Calu3 (cell line): ENCODE results near the gene PIM2. TPM values are rescaled to one million over a fixed set of nuclear protein-coding genes. Genes with fewer than 3 reads are reported as not detected.

Source experiments
- Bru-seq: library from RNA; stranded (reverse); fragments of 400-500 nt; gene quantifications from one replicate; lab custom pipeline; 2021; lab: Mats Ljungman, UMichigan
- BruChase-seq, 2 experiments: library from RNA; stranded (reverse); fragments of 400-500 nt; gene quantifications; one replicate each; lab custom pipeline; 2021; lab: Mats Ljungman, UMichigan
- BruUV-seq: library from RNA; stranded (reverse); fragments of 400-500 nt; replicated peaks from 2 replicates; lab custom pipeline; 2021; lab: Mats Ljungman, UMichigan
- CTCF ChIA-PET: fragments of 300-600 bp; sonication (Branson Sonifier 250); formaldehyde crosslinking; loops from one replicate; lab custom pipeline; 2022; ENCODE audit warnings: antibody characterized with exemption; lab: Charles Lee
- DNase-seq: peaks from one replicate; pipeline ENCODE4 v3.0.0; 2022
- H3K27ac Mint-ChIP-seq: one replicate; pipeline ENCODE4 v1.8.0; 2022; ENCODE audit warnings: mixed read lengths; ENCODE audit not compliant: unreplicated experiment
- H3K27me3 Mint-ChIP-seq: one replicate; pipeline ENCODE4 v1.8.0; 2022; ENCODE audit warnings: mixed read lengths; ENCODE audit not compliant: unreplicated experiment
- H3K36me3 Mint-ChIP-seq: one replicate; pipeline ENCODE4 v1.8.0; 2022; ENCODE audit warnings: mild to moderate bottlenecking, moderate library complexity, mixed read lengths; ENCODE audit not compliant: insufficient read depth, unreplicated experiment
- H3K4me1 Mint-ChIP-seq: one replicate; pipeline ENCODE4 v1.8.0; 2022; ENCODE audit warnings: mild to moderate bottlenecking, low read depth, mixed read lengths; ENCODE audit not compliant: unreplicated experiment
- H3K4me3 Mint-ChIP-seq: one replicate; pipeline ENCODE4 v1.8.0; 2022; ENCODE audit warnings: mild to moderate bottlenecking, low read depth, moderate library complexity, mixed read lengths; ENCODE audit not compliant: unreplicated experiment
- H3K9me3 Mint-ChIP-seq: one replicate; pipeline ENCODE4 v1.8.0; 2022; ENCODE audit warnings: low read depth, mixed read lengths; ENCODE audit not compliant: unreplicated experiment
- CTCF ChIP-seq: fragments of 200-600 bp; IDR thresholded peaks from one replicate; pipeline ENCODE4 v1.8.0; 2022; ENCODE audit warnings: antibody characterized with exemption; ENCODE audit not compliant: unreplicated experiment
- intact Hi-C: fragments of 100-400 bp; cut with micrococcal nuclease; formaldehyde crosslinking; loops from one replicate; pipeline ENCODE4 v1.10.0; 2022; ENCODE audit not compliant: unreplicated experiment
- long read RNA-seq: library from polyadenylated mRNA; stranded (forward); transcript quantifications from one replicate; pipeline ENCODE4 v2.0.0, GENCODE V29; 2022
- total RNA-seq: library from RNA; stranded (reverse); gene quantifications from 2 replicates; pipeline ENCODE4 v1.2.3, GENCODE V29; 2022

PIM2 gene
- total RNA-seq = 12.8 and 13.9 TPM in 2 replicates
- Bru-seq, nascent RNA = percentile 65 among the genes with signal in this experiment
- percentile 52 among the genes with signal in this experiment for BruChase-seq, experiment 1, labeled RNA remaining after a 6-hour chase
- percentile 68 among the genes with signal in this experiment for BruChase-seq, experiment 2, labeled RNA remaining after a 2-hour chase
- long read RNA-seq, transcript PIM2-201 (6 exons, 2,075 nt) = major isoform, 6 of 8 reads
- long read RNA-seq, partial matches to known transcripts = 0 of 8 reads
- long read RNA-seq, other reads (novel, unspliced or antisense) = 2 of 8 reads

DNA sequence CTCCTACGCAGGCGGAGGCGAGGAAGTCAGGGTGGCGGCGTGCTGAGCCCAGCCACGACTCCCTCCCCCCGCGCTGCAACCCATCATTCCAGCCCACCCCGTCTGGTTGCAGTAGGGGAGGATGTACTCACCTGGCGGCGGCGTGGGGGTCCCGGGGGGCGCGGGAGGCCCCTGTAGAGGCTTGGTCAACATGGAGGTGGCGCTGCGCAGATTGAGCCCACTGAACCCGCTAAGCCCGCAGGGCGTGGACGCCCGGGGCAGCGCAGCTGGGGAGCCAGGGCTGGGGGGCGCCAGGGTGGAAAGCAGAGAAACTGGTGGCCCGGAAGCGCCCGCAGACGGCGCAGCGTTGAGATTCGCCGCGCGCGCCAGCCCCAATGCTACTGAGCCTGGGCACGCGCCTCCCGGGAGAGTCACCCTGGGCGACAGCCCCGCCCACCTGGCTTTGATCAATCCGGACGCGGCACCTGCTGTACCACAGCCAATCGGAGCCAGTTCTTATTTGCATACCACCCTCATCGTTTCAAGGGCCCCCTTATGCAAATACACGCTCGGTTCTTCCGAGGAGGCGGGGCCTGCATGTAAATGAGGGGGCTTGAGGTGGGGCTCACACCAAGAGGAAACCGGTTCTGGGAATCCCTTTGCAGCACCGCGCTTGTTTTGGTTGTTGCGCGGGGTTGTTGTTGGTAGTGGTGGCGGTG is at the start of gene PIM2:
Gene PIM2 (minus strand): TSS at position 382 of the 698 bp plus-strand sequence. CDS start 190 bp downstream, at position 192.
- intact Hi-C loops = loop anchor here (2.0 to 10.0 kb wide), 3 partner anchors 54 to 122 kb away; partner anchors contain the start of gene HDAC6
- BruUV-seq = no TSS peak
- CTCF ChIA-PET = no interaction called here

DNA sequence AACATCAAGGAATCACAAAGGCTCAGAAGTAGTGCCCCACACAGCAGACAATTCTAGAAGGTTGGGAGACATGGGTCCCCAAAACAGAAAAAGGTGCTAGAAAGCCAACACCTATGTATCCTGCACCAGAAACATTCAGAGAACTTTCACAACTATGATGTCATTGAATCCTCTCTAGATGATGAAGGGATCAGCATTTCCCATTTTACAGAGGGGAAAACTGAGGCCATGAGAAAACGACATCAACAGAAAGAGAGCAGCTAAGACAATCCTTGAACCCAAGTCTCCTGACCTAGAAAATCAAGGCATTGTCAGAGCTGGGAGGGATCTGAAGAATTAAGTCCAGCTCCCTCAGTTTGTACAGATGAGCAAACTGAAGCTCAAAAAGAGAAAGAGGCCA is 49.6 kb upstream of the PIM2 start:
- no peak for TF ChIP-seq CTCF
- no TSS peak for BruUV-seq
- H3K4me3 Mint-ChIP-seq = no peak overlapping the region
- no peak for DNase-seq
- H3K36me3 Mint-ChIP-seq = peaks cover 31% of the 10 kb centered on the region
- H3K27ac Mint-ChIP-seq = no peak overlapping the region
- CTCF ChIA-PET = interaction anchor here (1.8 kb wide), 1 partner anchor 10 kb away, joined by 7 read pairs; no protein-coding TSS in a partner anchor
- H3K27me3 Mint-ChIP-seq = no peaks in the 10 kb centered on the region
- intact Hi-C loops = no loop called here
- no peaks in the 10 kb centered on the region for H3K9me3 Mint-ChIP-seq
- peaks cover 18% of the 10 kb centered on the region for H3K4me1 Mint-ChIP-seq

More for the DNA sequence above, at the start of gene PIM2:
- TF ChIP-seq CTCF = no peak
- no peaks in the 10 kb centered on the region for H3K27me3 Mint-ChIP-seq
- H3K4me1 Mint-ChIP-seq = peaks cover 17% of the 10 kb centered on the region
- H3K4me3 Mint-ChIP-seq = peak within 1 kb of the TSS; percentile 97
- H3K27ac Mint-ChIP-seq = peak within 1 kb of the TSS; percentile 90
- DNase-seq = peak; percentile 95
- peaks cover 39% of the 10 kb centered on the region for H3K36me3 Mint-ChIP-seq
- no peaks in the 10 kb centered on the region for H3K9me3 Mint-ChIP-seq

DNA sequence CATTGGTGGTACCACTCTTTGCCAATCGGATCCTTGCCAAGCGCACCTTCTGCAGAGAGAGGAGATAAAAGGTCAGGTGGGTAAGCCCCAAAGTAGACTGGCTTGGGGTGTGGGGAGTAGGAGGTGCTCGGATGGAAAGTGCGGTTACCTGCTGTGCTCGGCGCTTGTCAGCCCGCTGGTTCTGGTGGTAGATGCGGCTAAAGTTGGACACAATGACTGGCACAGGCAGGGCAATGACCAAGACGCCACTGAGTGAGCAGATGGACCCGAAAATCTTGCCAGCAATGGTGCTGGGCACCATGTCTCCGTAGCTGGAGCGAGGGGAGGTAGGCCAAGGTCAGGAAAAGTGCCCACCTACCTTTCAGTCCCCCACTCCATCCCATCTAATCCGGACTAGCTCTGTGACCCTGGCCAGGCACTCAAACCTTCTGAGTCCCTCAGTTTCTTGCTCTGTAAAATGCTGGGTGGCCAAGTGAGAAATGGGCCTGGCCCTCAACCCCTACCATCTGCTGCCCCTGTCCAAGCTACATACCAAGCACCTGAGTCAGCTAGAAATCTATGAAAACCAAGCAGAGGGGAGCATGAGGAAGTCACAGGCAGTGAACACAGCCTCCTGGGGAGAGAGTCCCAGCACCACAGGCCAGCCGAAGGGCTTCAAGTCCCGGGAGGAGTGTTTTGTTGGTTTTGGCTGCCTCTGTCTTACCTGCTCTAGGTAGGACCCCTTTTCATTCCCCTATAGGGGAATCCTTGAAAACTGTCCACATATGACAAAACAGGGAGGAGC is 48.2 kb upstream of the PIM2 start:
- Mint-ChIP-seq H3K27ac (no peak overlapping the region), H3K9me3 (no peaks in the 10 kb centered on the region), H3K36me3 (peaks cover 21% of the 10 kb centered on the region), H3K4me3 (no peak overlapping the region), H3K4me1 (peaks cover 9% of the 10 kb centered on the region), H3K27me3 (no peaks in the 10 kb centered on the region)
- DNase-seq = peak; percentile 4
- no peak for TF ChIP-seq CTCF
- intact Hi-C loops = no loop called here
- CTCF ChIA-PET = interaction anchor here (1.8 kb wide), 1 partner anchor 8 kb away, joined by 7 read pairs; no protein-coding TSS in a partner anchor
- no TSS peak for BruUV-seq

DNA sequence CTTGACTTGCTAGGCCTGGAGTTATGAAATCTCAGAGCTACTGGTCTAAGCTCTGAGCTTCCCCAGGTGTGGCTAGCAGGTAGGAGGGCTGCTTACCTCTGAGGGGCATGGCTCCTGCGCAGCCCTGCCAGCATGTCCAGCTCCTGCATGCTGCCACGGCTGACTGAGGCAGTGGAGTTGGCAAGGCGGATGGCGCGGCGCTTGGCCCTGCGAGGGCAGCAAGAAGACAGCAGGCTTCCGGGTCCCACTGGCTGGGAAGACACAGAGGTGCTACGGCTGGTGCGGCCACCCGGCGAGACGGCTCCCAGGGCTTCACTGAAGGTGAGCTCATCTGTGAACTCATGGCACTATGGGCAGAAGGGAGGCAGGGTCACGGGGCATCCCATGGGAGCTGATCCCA is 47.1 kb upstream of the PIM2 start:
- no peak for TF ChIP-seq CTCF
- peaks cover 11% of the 10 kb centered on the region for H3K36me3 Mint-ChIP-seq
- H3K4me1 Mint-ChIP-seq = peaks cover 9% of the 10 kb centered on the region
- no peak overlapping the region for H3K4me3 Mint-ChIP-seq
- CTCF ChIA-PET = no interaction called here
- no peaks in the 10 kb centered on the region for H3K9me3 Mint-ChIP-seq
- BruUV-seq = no TSS peak
- DNase-seq = no peak
- H3K27me3 Mint-ChIP-seq = no peaks in the 10 kb centered on the region
- intact Hi-C loops = no loop called here
- no peak overlapping the region for H3K27ac Mint-ChIP-seq
